Suprapubic skin (tissue), 3 donors: ENCODE results near the gene BRINP2.

Source experiments
- CTCF ChIP-seq, 2 donors: fragments of 200-600 bp in 1 of 2; fragments of 450-650 bp in 1 of 2; sonication (generic) in 1 of 2; IDR thresholded peaks; one replicate each; pipeline ENCODE4 v1.5.1; 2016 to 2019; ENCODE audit warnings: antibody characterized with exemption in 2 of 2, mild to moderate bottlenecking in 1 of 2, moderate library complexity in 1 of 2
- POLR2A ChIP-seq, 2 donors: fragments of 450-650 bp; IDR thresholded peaks; one replicate each; pipeline ENCODE4 v1.6.1; 2017; ENCODE audit warnings: antibody characterized with exemption in 2 of 2, mild to moderate bottlenecking in 2 of 2, moderate library complexity in 2 of 2

DNA sequence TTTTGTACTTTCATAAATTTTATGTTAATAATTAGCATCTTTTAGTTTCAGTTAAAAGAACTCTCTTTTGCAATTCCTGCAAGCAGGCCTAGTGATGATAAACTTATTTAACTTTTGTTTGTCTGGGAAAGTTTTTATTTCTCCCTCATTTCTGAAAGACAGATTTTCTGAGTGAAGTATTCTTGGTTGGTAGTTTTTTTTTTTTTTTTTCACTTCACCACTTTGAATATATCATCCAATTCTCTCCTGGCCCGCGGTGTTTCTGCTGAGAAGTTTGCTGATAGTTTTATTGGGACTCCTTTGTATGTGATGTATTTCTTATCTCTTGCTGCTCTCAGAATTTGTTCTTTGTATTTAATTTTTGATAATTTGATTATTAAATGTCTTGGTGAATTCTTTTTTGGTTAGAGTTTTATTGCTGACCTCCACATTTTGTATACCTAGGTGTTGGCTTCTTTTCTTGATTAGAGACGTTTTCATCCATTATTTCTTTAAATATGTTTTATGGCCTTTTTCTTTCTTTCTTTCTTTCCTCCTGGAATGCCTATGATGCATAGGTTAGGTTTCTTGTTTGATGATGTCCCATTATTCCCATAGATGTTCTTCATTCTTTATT, 45.9 kb downstream of the BRINP2 start:
- TF ChIP-seq CTCF (IDR thresholded peaks at IDR 0.05) = no peak
- TF ChIP-seq POLR2A (IDR thresholded peaks at IDR 0.05) = no peak
